COR-L47 (cell line): ENCODE measurements around the gene KRTAP10-3.

ENCODE experiments used
- DNase-seq: peaks from one replicate; lab custom pipeline; 2025; lab: John Stamatoyannopoulos, UW

The KRTAP10-3 gene

DNA sequence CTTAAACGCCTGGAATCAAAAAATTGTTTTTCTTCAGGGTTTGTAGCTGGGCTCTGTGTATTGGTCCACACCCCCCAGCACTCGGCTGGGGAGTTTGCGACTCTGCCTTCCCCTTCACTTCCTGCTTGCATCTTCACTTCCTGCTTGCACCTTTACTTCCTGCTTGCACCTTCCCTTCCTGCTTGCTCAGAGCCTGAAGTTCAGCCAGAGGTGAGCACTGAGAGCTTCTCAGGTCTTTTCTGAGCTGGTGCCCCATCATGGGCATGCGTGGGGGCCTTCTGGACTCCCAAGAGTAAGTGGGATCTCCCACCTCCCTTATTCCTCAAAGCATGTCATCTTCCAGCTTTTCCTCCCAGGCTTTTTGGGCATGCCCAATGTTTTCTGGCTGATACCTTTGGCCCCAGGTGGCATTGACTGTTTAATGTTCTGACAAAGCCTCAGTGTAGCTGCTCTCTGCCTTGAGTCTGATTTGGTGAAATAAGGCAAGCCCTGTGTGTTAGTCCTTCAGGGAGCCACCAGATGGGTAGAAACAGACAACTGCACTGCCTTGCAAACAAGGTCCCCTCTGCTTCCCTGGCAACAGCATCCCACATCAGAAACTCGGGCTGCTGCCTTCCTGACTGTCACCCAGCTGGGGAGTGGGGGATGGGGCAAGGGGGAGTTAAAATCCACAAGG, 10.8 kb downstream of the KRTAP10-3 start:
- no peak for DNase-seq

DNA sequence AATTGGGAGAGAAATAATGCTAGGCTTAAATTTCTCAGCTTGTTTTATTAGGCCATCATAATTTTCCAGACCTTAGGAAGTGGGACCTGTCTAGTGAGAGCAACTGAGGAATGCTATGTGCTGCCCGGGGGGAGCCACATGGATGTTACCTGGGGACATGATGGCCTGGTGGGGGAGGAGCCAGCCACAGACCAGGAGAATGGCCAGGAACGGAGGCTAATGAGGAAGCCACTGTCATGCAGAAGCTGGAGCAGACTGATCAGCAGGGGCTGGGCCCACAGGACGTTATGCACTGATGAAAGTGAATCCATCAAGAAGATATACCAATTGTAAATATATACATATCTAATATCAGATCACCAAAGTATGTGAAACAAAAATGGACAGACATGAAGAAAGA, 14.0 kb downstream of the KRTAP10-3 start:
- no peak for DNase-seq

DNA sequence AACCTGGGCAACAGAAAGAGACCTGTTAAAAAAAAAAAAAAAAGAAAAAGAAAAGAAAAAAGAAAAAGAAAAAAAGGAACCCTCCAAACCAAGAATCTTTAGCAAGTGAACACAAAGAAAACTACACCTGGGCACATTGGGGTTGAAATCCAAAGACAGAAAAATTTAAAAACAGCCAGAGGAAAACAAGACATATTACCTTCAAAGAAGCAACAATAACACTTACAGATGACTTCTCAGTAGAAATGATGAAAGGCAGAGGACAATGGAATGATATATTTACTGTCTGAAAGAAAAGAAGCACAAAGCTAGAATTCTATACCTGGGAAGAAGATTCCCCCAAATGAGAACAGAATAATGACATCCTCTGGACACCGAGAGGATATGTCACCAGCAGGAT, 15.9 kb downstream of the KRTAP10-3 start:
- DNase-seq, result no peak

DNA sequence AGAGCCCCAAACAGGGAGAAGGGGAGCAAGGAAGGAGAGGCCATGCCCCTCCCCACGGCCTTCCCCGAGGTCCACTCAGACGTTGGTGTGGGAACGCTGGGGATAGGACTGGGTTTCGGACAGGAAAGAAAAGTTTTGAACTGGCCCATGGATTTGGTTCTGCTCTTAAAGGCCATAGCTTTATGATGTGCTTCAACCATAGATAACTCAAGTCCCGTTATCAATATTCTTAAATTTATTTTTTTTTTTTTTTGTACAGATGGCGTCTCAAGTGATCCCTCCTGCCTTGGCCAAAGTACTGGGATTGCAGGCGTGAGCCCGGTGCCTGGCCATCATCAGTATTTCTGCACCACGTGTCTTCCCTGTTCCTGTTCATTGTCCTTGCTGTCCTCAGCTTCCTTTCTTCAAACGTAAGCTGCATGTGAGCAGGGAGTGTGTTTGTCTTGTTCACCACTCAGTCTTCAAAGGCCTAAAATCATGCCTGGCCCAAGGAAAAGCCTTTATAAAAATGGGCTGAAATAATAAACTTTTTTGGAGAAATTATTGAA, 17.8 kb downstream of the KRTAP10-3 start:
- no peak for DNase-seq

DNA sequence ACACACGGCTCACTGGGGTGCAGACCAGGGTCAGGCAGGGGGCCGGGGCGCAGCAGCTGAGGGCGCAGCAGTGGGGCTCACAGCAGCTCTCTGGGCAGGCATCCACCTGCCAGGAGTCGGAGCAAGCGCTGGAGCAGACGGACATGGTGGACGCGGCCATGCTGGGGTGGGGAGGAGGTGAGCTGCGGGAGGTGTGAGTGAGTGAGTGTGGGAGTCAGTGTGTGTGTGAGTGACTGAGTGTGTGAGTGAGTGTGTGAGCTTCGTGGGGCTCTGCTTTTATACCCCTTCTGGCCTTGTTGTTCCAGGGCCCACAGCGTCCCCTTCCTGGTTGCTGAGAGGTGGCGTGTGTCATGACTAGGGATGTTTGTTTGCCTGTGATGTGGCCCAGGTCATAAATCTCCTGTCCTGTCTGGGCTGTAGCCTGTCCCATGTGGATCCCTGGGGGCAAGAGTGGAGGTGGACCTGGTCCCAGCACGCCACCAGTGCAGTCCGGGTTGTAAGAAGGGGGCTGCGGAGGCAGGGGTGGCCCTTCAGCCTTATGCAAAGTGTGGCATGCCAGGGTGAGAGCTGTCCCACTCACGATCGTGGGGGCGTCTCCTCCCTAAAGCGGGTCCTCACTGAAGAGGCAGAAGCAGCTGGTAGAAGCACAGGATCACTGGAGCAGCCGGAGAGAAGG, 18.5 kb downstream of the KRTAP10-3 start, which contains the start of gene KRTAP10-1:
KRTAP10-1 (minus strand) TSS at position 205 of the 676 bp plus-strand sequence; CDS start at position 160, 45 bp downstream.
- no peak for DNase-seq

DNA sequence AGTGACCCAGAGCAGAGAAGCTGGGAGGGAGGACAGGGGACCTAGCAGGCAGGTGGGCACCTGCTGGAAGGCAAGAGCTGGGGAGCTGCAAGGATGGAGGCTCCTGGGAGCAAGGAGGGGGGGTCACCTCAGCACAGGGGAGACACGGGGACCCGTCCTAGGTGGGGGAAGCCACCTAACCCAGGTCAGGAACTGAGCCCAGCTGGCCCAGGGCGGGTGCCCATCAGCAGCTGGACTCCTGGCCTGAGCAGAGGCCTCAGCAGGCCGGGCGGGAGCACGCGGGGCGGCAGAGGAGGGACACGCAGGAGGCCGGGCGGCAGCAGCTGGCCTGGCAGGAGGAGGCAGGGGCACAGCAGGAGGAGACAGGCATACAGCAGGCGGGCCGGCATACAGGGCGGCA, 19.5 kb downstream of the KRTAP10-3 start:
- DNase-seq, result no peak

DNA sequence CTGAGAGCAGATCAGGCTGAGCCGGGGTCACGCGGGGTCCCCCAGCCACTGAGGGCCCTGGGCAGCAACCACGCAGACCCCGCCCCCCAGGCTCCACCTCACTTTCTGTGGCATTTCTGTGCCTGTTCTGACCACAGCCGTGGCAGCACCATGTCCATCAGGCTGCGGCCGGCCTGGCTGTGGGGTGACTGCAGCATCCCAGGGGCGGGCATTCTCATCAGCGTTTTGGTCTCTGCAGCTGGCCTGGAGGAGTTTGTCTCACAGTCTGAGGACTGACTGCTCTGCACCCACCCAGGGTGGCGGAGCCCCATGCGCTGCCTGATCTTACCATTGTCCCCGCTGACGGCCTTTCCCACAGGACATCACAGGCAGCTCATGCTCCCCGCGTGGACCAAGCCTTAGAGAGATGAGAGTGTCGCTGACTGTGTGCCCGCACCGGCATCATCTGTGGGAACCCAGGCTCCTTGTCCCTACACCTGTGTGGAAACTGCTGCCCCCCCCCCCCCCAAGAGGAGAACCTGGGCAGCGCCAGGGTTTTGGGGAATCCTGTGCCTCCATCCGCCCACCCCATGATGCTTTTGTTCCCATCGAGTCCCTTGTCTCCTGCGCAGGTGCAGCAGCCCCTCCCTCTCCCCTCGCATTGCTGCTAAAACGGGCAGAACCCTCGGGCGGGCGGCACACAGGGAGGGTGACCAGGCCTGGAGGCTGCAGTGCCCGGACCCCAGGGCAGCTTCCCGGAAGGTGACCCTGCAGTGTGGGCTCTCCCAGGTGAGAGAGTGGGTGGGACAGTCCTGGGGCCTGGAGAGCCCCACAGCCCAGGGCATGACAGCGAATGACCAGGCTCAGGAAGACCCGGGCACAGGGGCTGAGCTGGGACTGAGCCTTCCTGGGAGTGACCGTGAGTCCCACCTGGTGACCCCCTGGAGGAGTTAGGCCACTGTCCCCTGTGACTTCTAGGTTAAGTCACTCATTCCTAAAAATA, 20.4 kb downstream of the KRTAP10-3 start:
- DNase-seq, result no peak

DNA sequence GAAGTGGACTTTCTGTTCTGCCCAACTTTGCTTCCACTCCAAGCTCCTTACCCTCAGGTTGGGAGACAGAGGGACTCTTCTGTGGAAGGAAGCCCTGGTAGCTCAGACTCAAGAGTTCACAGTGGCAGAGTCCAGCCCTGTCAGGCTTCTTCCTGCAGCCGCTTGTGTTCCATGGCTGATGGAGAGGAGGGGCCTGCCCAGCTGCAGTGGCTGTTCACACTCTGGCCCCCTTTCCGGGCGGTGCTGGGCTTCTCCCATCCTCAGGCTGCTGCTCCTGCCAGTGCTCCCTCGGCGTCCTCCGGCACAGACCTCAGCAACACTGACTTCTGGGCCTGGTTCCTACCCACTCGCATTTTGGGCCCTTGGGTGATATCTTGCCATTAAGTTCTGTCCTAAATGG, 22.6 kb downstream of the KRTAP10-3 start:
- no peak for DNase-seq

DNA sequence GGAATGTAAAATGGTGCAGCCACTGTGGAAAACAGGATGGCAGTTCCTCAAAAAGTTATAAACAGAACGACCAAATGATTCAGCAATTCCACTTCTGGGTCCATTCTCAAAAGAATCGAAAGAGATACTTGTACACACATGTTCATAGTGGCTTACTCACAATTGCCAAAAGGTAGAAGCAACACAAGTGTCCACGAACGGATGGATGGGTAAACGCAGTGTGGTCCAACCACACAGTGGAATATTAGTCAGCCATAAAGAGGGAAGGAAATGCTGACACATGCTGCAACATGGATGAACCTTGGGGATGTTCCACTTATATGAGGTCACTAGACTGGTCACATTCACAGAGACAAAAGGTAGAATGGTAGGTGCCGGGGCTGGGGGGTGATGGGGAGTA, 23.9 kb downstream of the KRTAP10-3 start:
- no peak for DNase-seq

DNA sequence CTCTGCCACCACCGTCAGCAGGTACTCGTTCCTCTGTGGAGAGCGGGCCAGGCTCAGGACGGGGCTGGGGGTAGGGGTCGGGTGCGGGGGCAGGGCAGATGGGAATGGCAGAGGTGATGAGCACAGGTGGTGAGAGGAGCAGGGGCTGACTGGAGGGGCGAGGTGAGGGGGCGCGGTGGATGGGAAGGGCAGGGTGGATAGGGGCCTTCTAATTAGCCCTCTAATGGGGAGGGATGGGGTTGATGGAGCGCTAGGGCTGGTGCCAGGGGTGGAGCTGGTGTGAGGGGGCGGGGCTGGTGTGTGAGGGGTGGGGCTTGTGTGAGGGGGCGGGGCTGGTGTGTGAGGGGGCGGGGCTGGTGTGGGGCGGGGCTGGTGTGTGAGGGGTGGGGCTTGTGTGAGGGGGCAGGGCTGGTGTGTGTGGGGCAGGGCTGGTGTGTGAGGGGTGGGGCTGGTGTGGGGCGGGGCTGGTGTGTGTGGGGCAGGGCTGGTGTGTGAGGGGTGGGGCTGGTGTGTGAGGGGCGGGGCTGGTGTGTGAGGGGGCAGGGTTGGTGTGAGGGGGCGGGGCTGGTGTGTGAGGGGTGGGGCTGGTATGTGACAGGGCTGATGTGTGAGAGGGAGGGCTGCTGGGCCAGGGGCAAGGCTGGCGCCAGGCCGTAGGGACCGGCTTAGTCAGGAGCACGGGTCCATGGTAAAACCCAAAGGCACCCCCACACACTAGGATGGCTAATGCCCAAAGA, 24.5 kb downstream of the KRTAP10-3 start:
- DNase-seq, result no peak

DNA sequence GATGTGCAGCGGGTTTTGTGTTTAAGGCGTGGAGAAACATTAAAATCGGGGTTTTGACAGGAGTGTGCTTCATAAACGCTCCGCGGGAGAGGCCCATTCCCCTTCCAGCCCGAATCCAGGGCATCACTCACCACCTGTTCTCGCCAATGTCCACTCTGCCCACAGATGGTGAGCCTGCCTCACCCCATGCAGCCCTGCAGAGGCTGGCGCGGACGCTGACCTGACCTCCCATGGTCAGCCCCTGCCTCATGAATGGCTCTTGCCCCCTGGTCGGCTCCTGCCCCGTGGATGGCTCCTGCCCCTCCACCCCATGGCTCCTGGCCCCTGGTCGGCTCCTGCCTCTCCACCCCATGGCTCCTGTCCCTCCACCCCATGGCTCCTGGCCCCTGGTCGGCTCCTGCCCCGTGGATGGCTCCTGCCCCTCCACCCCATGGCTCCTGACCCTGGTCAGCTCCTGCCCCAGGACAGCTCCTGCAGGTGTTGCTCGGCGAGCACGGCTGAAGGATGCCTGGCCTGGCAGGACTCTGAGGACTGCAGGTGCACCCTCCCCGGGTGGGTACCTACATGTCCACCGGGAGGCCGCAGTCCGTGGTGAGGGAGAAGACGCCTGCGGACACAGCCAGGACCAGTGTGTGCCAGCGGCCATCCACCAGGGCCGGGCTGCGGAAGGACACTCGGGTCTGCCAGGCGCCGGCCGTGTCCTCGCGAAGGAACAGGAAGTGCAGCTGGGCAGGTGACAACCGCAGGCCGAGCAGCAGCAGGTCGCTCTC, 25.3 kb downstream of the KRTAP10-3 start:
- no peak for DNase-seq

DNA sequence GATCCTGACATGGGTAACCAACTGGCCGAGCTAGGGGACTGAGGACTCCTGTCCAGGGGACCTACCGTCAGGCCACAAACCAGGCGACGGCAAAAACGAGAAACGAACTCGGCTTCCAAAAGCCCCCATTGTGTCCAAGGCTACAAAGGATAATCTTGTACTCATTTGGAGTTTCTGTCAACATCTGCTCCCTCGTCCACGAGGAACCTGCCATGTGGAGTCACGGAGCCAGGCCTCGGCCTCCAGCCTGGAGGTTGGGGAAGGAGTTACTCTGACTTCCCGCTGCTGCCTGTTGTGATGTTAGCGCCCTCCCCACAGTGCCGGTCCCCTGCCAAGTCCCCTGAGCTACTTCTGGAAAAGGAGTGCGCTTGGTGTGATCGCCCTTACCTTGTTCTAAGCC, 25.9 kb downstream of the KRTAP10-3 start:
- no peak for DNase-seq

DNA sequence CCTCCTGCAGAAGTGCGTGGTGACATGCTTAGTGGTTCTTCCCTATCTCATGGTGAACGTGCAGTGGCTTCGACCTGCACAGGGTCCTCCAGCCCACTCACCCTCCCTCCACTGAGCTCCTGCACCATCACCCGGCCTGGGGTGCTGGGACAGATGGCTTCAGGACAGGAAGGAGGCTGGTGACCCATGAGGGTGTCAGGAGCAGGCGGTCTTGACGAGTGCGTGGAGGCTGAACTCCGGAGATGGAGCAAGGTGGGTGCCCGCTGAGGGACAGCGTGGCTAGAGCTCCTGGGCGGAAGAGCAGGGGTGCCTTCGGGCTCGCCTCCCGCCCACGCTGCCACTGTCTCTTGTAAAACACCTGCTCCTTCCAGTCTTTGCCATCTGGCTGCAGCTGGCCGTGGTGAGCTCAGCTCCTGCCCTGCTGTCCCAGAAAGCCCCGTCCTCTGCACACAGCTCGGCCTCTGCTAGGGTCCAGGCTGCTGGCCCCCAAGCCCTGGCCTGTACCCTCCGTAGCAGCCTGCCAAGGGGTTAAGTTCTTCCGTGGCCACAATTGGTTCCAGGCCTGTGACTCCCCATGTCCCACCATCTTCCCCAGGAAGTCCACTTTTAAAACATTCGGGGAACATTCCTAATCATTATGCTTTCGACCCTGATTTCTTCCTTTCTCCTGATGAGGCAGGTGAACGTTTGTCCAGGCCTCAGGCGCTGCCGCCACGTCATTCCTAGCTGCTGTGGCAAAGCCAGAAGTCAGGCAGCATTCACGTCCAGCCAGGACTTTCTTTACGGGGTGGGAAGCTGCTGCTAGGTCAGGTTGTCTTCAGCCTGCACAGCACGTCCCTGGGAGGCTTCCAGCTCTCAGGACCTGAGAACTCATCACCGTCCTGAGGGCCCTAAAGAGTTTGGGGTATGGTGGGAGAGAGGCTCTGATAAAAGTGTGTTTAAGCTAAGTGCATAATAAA, 26.7 kb downstream of the KRTAP10-3 start:
- no peak for DNase-seq

DNA sequence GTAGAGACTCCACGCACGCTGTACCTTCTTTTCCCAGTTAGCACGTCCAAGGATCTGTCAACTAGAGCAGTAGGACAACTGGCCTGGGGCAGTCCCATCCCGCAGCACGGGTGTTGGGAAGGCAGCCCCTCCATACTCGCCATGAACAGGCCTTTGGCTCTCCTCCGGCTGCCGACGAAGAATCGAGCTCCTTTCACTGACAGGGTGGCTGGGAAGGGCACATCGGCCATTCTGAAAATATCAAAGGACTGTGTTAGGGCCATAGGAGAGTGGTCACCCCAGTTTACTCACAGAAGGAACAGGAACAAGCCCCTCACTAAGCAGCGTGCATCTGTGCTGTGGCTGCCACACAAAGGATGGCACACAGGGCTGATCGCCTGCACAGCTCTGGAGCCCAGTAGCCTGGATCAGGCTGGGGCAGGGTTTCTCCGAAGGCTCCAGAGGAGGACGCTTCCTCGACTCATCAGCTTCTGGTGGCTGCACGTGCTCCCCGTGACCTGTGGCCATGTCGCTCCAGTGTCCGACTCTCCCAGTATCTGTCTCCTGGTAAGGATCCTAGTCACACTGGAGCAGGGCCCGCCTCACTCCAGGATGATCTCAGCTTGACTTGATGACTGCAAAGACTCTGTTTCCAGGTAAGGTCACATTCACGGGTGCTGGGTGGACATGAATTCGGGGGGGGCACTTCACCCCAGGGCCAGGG, 27.5 kb downstream of the KRTAP10-3 start:
- no peak for DNase-seq

DNA sequence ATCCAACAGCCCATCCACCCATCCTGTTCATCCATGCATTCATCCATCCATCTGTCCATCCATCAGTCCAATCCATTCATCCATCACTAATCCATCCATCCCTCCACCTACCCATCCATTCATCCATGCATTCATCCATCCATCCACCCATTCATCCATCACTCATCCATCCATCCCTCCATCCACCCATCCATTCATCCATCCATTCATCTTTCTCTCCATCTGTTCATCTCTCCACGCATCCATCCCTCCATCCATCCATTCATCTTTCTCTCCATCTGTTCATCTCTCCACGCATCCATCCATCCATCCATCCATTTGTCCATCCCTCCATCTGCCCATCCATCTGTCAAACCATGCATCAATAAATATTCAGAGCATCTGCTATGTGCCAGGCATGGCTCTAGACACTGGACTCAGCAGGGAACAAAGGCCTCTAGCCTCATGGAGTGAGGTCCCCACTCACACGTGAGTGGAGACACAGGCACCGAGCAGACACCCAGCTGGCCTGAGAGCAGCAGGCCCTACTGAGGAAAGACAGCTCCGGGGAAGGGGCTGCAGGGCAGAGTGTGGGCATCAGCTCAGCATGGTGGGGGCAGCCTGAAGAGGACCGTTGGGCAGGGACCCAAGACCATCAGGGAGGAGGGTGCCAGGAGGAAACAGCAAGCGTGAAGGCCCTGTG, 28.2 kb downstream of the KRTAP10-3 start:
- DNase-seq, result no peak

DNA sequence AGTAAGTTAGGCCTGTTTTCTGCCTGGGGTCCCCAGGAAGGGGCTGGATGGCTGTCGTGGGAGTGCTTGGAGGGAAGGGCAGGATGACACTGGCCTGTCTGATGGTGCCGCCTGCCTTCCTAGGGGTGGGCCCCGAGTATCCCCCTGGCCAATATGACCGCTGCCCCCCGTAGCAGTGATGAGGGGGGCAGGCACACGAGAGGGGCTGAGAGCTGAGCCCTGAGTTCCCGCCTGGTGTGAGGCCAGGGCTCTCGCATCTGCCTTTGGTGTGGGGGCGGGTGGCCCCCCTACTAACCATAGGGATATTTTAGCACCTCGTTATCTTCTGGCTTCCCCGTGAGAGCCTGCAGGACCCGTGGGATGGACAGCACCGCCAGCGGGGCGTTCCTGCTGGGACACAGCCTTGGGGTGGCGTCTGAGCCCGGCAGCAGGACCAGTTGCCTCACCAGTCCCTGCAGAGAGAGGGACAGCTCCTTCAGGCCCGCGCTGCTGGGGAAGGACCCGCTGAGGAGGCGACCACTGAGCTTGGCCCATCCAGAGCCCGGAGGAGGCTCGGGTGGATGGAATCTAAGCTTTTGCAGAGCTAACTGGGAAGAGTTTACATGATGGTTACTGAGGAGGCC, 29.0 kb downstream of the KRTAP10-3 start:
- DNase-seq, result no peak

DNA sequence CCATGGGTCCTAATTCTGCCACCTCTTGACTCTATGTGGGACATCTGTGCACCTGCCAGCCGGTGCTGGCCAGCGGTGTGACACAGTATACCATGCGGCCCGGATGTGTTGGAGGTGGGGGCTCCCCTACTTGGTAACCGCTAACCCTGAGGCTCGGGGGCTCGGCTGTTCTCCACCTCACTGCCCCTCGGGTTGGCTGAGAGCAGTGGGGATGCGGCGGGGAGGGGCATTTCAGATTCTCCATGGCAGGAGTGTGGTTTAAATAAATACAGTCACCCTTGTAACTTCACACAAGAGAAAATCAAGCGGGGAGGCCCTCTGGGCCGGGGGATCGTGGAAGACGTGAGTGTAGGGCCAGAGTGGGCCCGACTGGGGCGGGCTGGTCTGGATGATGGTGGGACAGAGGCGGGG, 29.6 kb downstream of the KRTAP10-3 start:
- DNase-seq, result no peak

DNA sequence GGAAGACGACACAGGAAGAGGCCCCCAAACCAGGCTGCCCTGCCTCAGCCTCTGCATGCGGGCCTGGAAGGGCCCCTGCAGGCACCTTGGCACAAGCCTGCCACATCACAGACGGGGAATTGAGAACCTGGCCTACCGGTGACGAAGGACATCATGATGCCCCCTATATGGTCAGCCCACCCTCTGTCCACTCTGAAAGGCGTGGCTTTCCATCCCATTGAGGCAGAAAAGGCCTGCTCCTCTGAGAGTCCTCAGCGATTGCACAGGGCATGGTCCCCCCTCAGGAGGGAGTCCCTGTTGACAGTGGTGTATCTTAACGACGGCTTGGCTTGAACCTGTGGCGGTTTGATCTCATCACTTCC, 30.0 kb downstream of the KRTAP10-3 start:
- DNase-seq, result no peak
